Measurements from ENCODE around the gene ANKRD12.

DNA sequence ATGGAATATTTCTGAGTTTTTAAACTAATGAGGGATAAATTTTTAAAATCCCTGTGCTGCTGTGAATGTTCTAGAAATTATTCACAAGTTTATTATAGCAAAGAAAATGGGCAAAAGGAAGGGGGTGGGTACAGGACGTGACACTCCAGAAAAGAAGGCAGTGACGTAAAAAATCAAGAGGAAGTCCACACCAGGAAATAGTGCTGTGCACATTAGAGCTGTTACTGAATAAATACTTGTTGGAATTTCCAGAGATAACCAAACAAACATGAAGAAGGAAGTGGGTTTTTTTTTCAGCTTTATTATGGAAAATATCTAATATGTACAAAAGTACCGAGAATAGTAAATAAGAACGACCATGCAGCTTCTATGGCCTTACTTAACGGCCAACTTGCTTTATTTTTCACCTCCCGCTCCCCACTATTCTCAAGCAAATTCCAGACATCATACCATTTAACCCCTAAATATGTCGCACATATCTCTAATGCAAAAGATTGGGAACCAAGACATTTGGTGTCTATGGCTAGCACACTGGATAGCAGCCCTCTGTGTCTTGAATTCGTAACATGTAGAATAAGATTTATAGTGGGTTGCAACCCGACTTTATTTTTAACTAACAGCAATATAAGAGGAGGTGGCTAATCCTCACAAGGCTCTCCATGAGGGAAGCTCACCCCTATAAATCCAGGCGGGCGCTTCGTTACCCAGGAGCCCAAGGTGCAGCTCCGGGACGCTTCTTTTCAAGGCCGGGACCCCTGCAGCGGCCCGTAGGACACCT lies 34.7 kb upstream of the ANKRD12 start:
- no peak for TF ChIP-seq POLR2AphosphoS2 (IDR thresholded peaks at IDR 0.05; ENCODE audit: low read depth, low read length)
- TF ChIP-seq, protein P1, sequence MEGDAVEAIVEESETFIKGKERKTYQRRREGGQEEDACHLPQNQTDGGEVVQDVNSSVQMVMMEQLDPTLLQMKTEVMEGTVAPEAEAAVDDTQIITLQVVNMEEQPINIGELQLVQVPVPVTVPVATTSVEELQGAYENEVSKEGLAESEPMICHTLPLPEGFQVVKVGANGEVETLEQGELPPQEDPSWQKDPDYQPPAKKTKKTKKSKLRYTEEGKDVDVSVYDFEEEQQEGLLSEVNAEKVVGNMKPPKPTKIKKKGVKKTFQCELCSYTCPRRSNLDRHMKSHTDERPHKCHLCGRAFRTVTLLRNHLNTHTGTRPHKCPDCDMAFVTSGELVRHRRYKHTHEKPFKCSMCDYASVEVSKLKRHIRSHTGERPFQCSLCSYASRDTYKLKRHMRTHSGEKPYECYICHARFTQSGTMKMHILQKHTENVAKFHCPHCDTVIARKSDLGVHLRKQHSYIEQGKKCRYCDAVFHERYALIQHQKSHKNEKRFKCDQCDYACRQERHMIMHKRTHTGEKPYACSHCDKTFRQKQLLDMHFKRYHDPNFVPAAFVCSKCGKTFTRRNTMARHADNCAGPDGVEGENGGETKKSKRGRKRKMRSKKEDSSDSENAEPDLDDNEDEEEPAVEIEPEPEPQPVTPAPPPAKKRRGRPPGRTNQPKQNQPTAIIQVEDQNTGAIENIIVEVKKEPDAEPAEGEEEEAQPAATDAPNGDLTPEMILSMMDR (IDR thresholded peaks at IDR 0.05 in 2 of 3, conservative IDR thresholded peaks at IDR 0.05 in 1 of 3; ENCODE audit: control insufficient read depth in 2 of 3, extremely low read depth in 1 of 3, insufficient read depth in 1 of 3, low read depth in 3 of 3, low read length in 3 of 3), result no peak
- TF ChIP-seq, protein P2, sequence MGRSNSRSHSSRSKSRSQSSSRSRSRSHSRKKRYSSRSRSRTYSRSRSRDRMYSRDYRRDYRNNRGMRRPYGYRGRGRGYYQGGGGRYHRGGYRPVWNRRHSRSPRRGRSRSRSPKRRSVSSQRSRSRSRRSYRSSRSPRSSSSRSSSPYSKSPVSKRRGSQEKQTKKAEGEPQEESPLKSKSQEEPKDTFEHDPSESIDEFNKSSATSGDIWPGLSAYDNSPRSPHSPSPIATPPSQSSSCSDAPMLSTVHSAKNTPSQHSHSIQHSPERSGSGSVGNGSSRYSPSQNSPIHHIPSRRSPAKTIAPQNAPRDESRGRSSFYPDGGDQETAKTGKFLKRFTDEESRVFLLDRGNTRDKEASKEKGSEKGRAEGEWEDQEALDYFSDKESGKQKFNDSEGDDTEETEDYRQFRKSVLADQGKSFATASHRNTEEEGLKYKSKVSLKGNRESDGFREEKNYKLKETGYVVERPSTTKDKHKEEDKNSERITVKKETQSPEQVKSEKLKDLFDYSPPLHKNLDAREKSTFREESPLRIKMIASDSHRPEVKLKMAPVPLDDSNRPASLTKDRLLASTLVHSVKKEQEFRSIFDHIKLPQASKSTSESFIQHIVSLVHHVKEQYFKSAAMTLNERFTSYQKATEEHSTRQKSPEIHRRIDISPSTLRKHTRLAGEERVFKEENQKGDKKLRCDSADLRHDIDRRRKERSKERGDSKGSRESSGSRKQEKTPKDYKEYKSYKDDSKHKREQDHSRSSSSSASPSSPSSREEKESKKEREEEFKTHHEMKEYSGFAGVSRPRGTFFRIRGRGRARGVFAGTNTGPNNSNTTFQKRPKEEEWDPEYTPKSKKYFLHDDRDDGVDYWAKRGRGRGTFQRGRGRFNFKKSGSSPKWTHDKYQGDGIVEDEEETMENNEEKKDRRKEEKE (IDR thresholded peaks at IDR 0.05), result no peak
- TF ChIP-seq JUND (IDR thresholded peaks at IDR 0.05; ENCODE audit: low read depth, low read length), result no peak
- TF ChIP-seq, protein P3, sequence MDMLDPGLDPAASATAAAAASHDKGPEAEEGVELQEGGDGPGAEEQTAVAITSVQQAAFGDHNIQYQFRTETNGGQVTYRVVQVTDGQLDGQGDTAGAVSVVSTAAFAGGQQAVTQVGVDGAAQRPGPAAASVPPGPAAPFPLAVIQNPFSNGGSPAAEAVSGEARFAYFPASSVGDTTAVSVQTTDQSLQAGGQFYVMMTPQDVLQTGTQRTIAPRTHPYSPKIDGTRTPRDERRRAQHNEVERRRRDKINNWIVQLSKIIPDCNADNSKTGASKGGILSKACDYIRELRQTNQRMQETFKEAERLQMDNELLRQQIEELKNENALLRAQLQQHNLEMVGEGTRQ (IDR thresholded peaks at IDR 0.05; ENCODE audit: borderline replicate concordance, low read depth, low read length), result no peak
- TF ChIP-seq RBBP5 (conservative IDR thresholded peaks at IDR 0.05), result no peak
- TF ChIP-seq, protein P4, sequence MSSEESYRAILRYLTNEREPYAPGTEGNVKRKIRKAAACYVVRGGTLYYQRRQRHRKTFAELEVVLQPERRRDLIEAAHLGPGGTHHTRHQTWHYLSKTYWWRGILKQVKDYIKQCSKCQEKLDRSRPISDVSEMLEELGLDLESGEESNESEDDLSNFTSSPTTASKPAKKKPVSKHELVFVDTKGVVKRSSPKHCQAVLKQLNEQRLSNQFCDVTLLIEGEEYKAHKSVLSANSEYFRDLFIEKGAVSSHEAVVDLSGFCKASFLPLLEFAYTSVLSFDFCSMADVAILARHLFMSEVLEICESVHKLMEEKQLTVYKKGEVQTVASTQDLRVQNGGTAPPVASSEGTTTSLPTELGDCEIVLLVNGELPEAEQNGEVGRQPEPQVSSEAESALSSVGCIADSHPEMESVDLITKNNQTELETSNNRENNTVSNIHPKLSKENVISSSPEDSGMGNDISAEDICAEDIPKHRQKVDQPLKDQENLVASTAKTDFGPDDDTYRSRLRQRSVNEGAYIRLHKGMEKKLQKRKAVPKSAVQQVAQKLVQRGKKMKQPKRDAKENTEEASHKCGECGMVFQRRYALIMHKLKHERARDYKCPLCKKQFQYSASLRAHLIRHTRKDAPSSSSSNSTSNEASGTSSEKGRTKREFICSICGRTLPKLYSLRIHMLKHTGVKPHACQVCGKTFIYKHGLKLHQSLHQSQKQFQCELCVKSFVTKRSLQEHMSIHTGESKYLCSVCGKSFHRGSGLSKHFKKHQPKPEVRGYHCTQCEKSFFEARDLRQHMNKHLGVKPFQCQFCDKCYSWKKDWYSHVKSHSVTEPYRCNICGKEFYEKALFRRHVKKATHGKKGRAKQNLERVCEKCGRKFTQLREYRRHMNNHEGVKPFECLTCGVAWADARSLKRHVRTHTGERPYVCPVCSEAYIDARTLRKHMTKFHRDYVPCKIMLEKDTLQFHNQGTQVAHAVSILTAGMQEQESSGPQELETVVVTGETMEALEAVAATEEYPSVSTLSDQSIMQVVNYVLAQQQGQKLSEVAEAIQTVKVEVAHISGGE (CRISPR knock-in tag; IDR thresholded peaks at IDR 0.05), result no peak
- TF ChIP-seq RAD21 (IDR thresholded peaks at IDR 0.05; ENCODE audit: insufficient read depth, low read depth, low read length), result no peak

Measured in GM12878 (cell line).